ENCODE data around the gene CEP170.
"Not testable (repeated sequence)": the region's sequence is repeated elsewhere in the genome, so short reads cannot be mapped to it uniquely, and the experiment has no call there.

DNA sequence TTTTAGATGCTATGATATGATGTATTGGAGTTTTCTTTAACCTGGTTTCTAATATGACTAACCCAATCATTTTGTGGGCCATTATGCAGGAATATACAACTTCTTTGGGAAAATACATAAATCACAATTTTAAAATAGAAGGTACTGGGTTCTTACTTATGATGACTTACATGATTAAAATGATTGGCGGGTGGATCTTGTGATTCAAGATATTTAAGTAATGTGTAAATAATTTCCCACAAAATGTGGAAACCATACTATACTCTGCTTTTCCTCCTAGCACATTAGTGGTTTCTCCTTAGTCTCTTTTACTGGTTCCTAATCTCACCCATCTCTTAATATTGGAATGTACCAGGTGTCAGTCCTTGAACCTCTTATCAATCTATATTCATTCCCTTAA, 50.7 kb downstream of the CEP170 start:
- TF ChIP-seq, protein P1, sequence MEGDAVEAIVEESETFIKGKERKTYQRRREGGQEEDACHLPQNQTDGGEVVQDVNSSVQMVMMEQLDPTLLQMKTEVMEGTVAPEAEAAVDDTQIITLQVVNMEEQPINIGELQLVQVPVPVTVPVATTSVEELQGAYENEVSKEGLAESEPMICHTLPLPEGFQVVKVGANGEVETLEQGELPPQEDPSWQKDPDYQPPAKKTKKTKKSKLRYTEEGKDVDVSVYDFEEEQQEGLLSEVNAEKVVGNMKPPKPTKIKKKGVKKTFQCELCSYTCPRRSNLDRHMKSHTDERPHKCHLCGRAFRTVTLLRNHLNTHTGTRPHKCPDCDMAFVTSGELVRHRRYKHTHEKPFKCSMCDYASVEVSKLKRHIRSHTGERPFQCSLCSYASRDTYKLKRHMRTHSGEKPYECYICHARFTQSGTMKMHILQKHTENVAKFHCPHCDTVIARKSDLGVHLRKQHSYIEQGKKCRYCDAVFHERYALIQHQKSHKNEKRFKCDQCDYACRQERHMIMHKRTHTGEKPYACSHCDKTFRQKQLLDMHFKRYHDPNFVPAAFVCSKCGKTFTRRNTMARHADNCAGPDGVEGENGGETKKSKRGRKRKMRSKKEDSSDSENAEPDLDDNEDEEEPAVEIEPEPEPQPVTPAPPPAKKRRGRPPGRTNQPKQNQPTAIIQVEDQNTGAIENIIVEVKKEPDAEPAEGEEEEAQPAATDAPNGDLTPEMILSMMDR (IDR thresholded peaks at IDR 0.05), result not testable (repeated sequence)
- not testable (repeated sequence) for TF ChIP-seq POLR2A (IDR thresholded peaks at IDR 0.05)
